Astrocyte (in vitro differentiated cells and primary cell): ENCODE results near the gene CHRD.

Experiments used
- CTCF ChIP-seq: IDR thresholded peaks from 2 replicates; pipeline ENCODE4 v1.5.1; 2011; ENCODE audit warnings: low read depth, mild to moderate bottlenecking, inconsistent platforms, low read length, moderate library complexity; ENCODE audit not compliant: insufficient read depth
- EZH2 ChIP-seq: IDR thresholded peaks from 2 replicates; pipeline ENCODE4 v1.6.1; 2012; ENCODE audit warnings: mild to moderate bottlenecking, low read length, inconsistent platforms; ENCODE audit not compliant: insufficient read depth

GRCh38 chr3:184383033-184383740, 3.3 kb downstream of the CHRD start:
- TF ChIP-seq EZH2 (no peak), CTCF (no peak)
